EL (cell line): Measurements from ENCODE around the gene CYB561.

ENCODE experiments used
- DNase-seq: peaks from one replicate; pipeline ENCODE4 v3.0.0-alpha.2; 2016

CYB561 gene

GRCh38 chr17:63405741-63406261 lies 40.3 kb downstream of the CYB561 start:
- peak; percentile 79 for DNase-seq

- no peak for DNase-seq
These were observed 41.1 kb downstream of the CYB561 start for GRCh38 chr17:63405020-63405419.

- DNase-seq, result peak; percentile 21
These were observed 43.5 kb downstream of the CYB561 start for GRCh38 chr17:63402431-63403212.

- DNase-seq, result no peak
These were observed 46.2 kb downstream of the CYB561 start for GRCh38 chr17:63399856-63400255.

GRCh38 chr17:63399316-63399715 lies 46.8 kb downstream of the CYB561 start:
- peak; percentile 14 for DNase-seq

GRCh38 chr17:63398680-63399079 lies 47.4 kb downstream of the CYB561 start:
- no peak for DNase-seq

- DNase-seq, result peak; percentile 85
These were observed 50.9 kb downstream of the CYB561 start for GRCh38 chr17:63395075-63395805.

GRCh38 chr17:63390090-63390489 lies 56.0 kb downstream of the CYB561 start:
- DNase-seq, result no peak

- DNase-seq, result no peak
These were observed 58.3 kb downstream of the CYB561 start for GRCh38 chr17:63387656-63388340.

GRCh38 chr17:63382826-63383225 lies 63.3 kb downstream of the CYB561 start:
- DNase-seq, result peak; percentile 54
